ENCODE data around the gene FNBP1L. TPM values are rescaled to one million over a fixed set of nuclear protein-coding genes. Genes with fewer than 3 reads are reported as not detected.

Gene FNBP1L
- total RNA-seq, 1 experiment from 2014 or later, result 119 TPM

- Histone ChIP-seq H3K79me2 (ENCODE audit: insufficient read depth, low read length) (no peaks in the 10 kb centered on the region), H2BK5ac (ENCODE audit: insufficient read length, low read length) (no peak overlapping the region), H3K9ac (ENCODE audit: extremely low read depth, insufficient read length, low read length) (no peak overlapping the region), H2BK15ac (ENCODE audit: low read depth, low read length) (no peak overlapping the region), H2BK120ac (ENCODE audit: low read depth, low read length, poor library complexity, severe bottlenecking) (no peak overlapping the region), H3K4me2 (ENCODE audit: insufficient read depth, insufficient read length, low read length) (no peak overlapping the region), H2BK20ac (ENCODE audit: low read depth, low read length, poor library complexity, severe bottlenecking) (no peak overlapping the region), H3K14ac (ENCODE audit: insufficient read depth, low read length) (no peak overlapping the region), H3K27me3 (ENCODE audit: insufficient read depth, low read length) (no peaks in the 10 kb centered on the region), H4K8ac (replicated peaks; ENCODE audit: insufficient read length, low read depth, low read length) (no peak overlapping the region), H3K9me3 (ENCODE audit: control insufficient read depth, low read depth, low read length) (no peaks in the 10 kb centered on the region), H3K79me1 (ENCODE audit: insufficient read depth, low read depth, low read length, poor library complexity, severe bottlenecking) (no peaks in the 10 kb centered on the region), H3K4ac (ENCODE audit: low read depth, low read length) (no peak overlapping the region), H2AK5ac (ENCODE audit: insufficient read length, low read length) (no peak overlapping the region), H3K4me1 (ENCODE audit: insufficient read depth, low read length) (peaks cover 7% of the 10 kb centered on the region; the same call in 1 of the 2 replicates), H3K23me2 (ENCODE audit: insufficient read length, low read depth, low read length, poor library complexity, severe bottlenecking) (no peaks in the 10 kb centered on the region), H3K18ac (ENCODE audit: insufficient read length, low read depth, low read length) (no peak overlapping the region), H2AFZ (ENCODE audit: low read length) (no peak overlapping the region), H4K91ac (ENCODE audit: insufficient read length, low read depth, low read length) (no peak overlapping the region), H3K27ac (ENCODE audit: insufficient read length, low read depth, low read length) (no peak overlapping the region), H3T11ph (ENCODE audit: low read length) (no peak overlapping the region), H2BK12ac (ENCODE audit: insufficient read length, low read depth, low read length) (no peak overlapping the region), H3K56ac (ENCODE audit: insufficient read length, low read depth, low read length) (no peak overlapping the region), H3K23ac (ENCODE audit: insufficient read length, low read depth, low read length) (no peak overlapping the region), H4K20me1 (ENCODE audit: control insufficient read depth, insufficient read depth, insufficient read length) (no peaks in the 10 kb centered on the region), H4K5ac (ENCODE audit: insufficient read length, low read depth, low read length) (no peak overlapping the region)
- no CpG with 5 or more reads among the region's 12 CpGs for WGBS (ENCODE audit: extremely low coverage, insufficient read length, low lambda C conversion rate)
- Mint-ChIP-seq H3K4me3 (peak overlapping the region in 1 of 2 experiments; percentile 42; a peak in 1 of 5 replicates), H3K27me3 (ENCODE audit: low read depth) (no peaks in the 10 kb centered on the region), H3K4me1 (peaks cover 23 to 27% of the 10 kb centered on the region in 2 experiments), H3K27ac (peak overlapping the region in 2 of 3 experiments; percentile 83 to 93; a peak in 6 of 7 replicates), H3K9me3 (no peaks in the 10 kb centered on the region), H3K36me3 (ENCODE audit: insufficient read depth in 1 of 3, low read depth in 3 of 3) (peaks cover 11 to 60% (median 33%) of the 10 kb centered on the region in 3 experiments)
- no peak for TF ChIP-seq CTCF (conservative IDR thresholded peaks at IDR 0.05)
- no peak for DNase-seq
Observed at GRCh38 chr1:93571623-93572310, 123.8 kb downstream of the FNBP1L start.
